Gastrocnemius medialis (tissue), 4 donors: ENCODE results near the gene ZNF506. TPM values are rescaled to one million over a fixed set of nuclear protein-coding genes. Genes with fewer than 3 reads are reported as not detected.
A peak's percentile ranks its signal among the peaks of the same experiment; 100 is the strongest.
"Not testable (repeated sequence)": the region's sequence is repeated elsewhere in the genome, so short reads cannot be mapped to it uniquely, and the experiment has no call there.

ENCODE experiments used
- ATAC-seq, 2 donors: fragments of 150-250 bp; one replicate each; pipeline ENCODE4 v1.9.1; 2016
- DNase-seq, 2 donors: peaks; one replicate each; pipeline ENCODE4 v3.0.0-alpha.2; 2019
- H3K27ac ChIP-seq, 4 donors: fragments of 200-600 bp; sonication (generic); 1 replicate in 1 of 4; 2 replicates in 3 of 4; pipeline ENCODE4 v1.5.1; 2016 to 2018; ENCODE audit warnings: mild to moderate bottlenecking in 2 of 4, moderate library complexity in 1 of 4
- H3K27me3 ChIP-seq, 3 donors: fragments of 200-600 bp; sonication (generic) in 2 of 3; 1 replicate in 1 of 3; 2 replicates in 2 of 3; pipeline versions ENCODE4 v1.5.1 to v1.6.0; 2016 to 2019; ENCODE audit warnings: mild to moderate bottlenecking in 1 of 3, moderate library complexity in 1 of 3
- H3K36me3 ChIP-seq, 2 donors: fragments of 200-600 bp; sonication (generic) in 1 of 2; one replicate each; pipeline ENCODE4 v1.5.1; 2017 to 2018
- H3K4me1 ChIP-seq, 2 donors: fragments of 200-600 bp; sonication (generic) in 1 of 2; one replicate each; pipeline ENCODE4 v1.5.1; 2016 to 2017; ENCODE audit warnings: mild to moderate bottlenecking in 2 of 2
- H3K4me3 ChIP-seq, 4 donors: fragments of 200-600 bp; sonication (generic) in 3 of 4; 1 replicate in 1 of 4; 2 replicates in 3 of 4; pipeline ENCODE4 v1.5.1; 2016 to 2019; ENCODE audit warnings: mild to moderate bottlenecking in 2 of 4
- H3K9me3 ChIP-seq, 3 donors: fragments of 200-600 bp; sonication (generic) in 2 of 3; 1 replicate in 1 of 3; 2 replicates in 2 of 3; pipeline ENCODE4 v1.5.1; 2016 to 2019
- CTCF ChIP-seq, 5 experiments: fragments of 450-650 bp in 3 of 5; fragments of 200-600 bp in 2 of 5; sonication (generic) in 2 of 5; IDR thresholded peaks in 4 of 5; conservative IDR thresholded peaks in 1 of 5; 1 replicate in 4 of 5; 2 replicates in 1 of 5; pipeline ENCODE4 v1.5.1; 2016 to 2019; ENCODE audit warnings: antibody characterized with exemption in 5 of 5, mild to moderate bottlenecking in 3 of 5, moderate library complexity in 3 of 5
- POLR2A ChIP-seq, 2 donors: fragments of 450-650 bp; IDR thresholded peaks; one replicate each; pipeline ENCODE4 v1.6.1; 2017; ENCODE audit warnings: antibody characterized with exemption in 2 of 2, mild to moderate bottlenecking in 2 of 2, moderate library complexity in 2 of 2
- in situ Hi-C, 4 donors: fragments of 200-750 bp; cut with MboI; loops; one replicate each; pipeline versions ENCODE4 v1.15.0 to v1.8.0; 2017; ENCODE audit warnings: low sequenced_read_pairs in 4 of 4
- intact Hi-C: fragments of 100-400 bp; cut with DNase I; formaldehyde crosslinking; loops from one replicate; pipeline ENCODE4 v1.15.1; 2023; ENCODE audit warnings: low total_unique reads
- total RNA-seq, 4 donors: library from RNA; depleted of rRNA; stranded (reverse); fragments of >200 nt; gene quantifications; one replicate each; pipeline versions ENCODE4 v1.1.0 to v1.2.3, GENCODE V29; 2016

The ZNF506 gene
- 10 to 100 TPM in 3 of 4 donors, 1 to 10 TPM in 1; 6.3 to 18.7 (median 14.9) TPM for total RNA-seq

DNA sequence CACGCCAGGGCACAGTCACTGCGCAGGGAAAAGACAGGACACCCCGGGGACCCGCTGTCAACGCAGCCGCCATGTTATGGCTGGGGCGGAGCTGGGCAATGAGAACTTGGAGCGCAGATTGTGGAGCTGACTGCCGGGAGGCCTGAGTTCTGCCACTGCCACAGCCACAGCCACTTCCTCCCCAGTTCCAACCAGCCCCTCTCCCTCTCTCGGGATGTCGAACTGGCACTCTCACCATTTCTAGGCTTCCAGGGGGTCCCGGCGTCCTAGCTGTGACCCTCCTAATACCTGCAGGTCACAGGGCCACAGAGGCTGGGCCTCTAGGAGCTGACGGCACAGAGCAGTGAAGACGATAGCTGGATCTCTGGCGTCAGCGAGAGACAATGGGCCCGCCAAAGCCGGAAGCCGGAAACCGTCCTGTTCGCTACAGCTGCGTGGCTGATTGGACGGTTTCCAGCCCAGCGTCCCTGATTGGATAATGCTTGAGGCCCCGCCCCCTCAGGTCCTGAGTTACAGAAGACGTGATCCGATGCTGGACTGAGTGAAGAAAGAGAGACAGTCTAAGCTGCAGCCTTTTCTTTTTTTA lies at the start of gene ZNF506:
Gene ZNF506, minus strand, starts transcription at position 385 of the 586 bp plus-strand sequence. Its CDS starts 147 bp downstream, at position 238.
- H3K9me3 ChIP-seq, result no peaks in the 10 kb centered on the region
- in situ Hi-C loops (no loop called here), intact Hi-C loops (loop anchor here (2.0 to 5.0 kb wide), 4 partner anchors 45 to 159 kb away; partner anchors contain the start of genes ATP13A1 and ZNF14)
- no peaks in the 10 kb centered on the region for H3K27me3 ChIP-seq
- H3K36me3 ChIP-seq, result no peaks in the 10 kb centered on the region
- DNase-seq (peak; percentile 98), ATAC-seq (peak; percentile 99)
- peaks cover 3 to 10% of the 10 kb centered on the region in 2 donors for H3K4me1 ChIP-seq
- H3K27ac ChIP-seq, result peak within 1 kb of the TSS; percentile 90 to 93 (median 92)
- TF ChIP-seq CTCF (IDR thresholded peaks at IDR 0.05 in 4 of 5, conservative IDR thresholded peaks at IDR 0.05 in 1 of 5), result no peak
- peak; percentile 66 to 83 for TF ChIP-seq POLR2A (IDR thresholded peaks at IDR 0.05)
- H3K4me3 ChIP-seq, result peak within 1 kb of the TSS; percentile 66 to 87 (median 77)

DNA sequence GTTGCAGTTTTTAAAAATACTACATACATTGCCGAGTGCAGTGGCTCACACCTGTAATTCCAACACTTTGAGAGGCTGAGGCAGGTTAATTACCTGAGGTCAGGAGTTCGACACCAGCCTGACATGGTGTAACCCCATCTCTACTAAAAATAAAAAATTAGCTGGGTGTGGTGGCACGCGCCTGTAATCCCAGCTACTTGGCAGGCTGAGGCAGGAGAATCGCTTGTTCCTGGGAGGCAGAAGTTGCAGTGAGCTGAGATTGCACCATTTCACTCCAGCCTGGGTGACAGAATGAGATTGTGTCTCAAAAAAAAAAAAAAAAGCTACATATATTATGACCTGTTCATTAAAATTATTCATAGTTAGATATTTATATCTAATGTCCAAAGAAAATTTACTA lies 48.5 kb upstream of the ZNF506 start:
- Histone ChIP-seq H3K4me1 (peaks cover 28 to 37% of the 10 kb centered on the region in 2 donors), H3K27ac (peak overlapping the region in 3 of 4 donors; percentile 17 to 44 (median 18))
- DNase-seq, result peak in 1 of 2 donors; percentile 58
- in situ Hi-C loops, H3K4me3 ChIP-seq, H3K9me3 ChIP-seq, H3K36me3 ChIP-seq, H3K27me3 ChIP-seq, intact Hi-C loops, ATAC-seq: not testable (repeated sequence)

DNA sequence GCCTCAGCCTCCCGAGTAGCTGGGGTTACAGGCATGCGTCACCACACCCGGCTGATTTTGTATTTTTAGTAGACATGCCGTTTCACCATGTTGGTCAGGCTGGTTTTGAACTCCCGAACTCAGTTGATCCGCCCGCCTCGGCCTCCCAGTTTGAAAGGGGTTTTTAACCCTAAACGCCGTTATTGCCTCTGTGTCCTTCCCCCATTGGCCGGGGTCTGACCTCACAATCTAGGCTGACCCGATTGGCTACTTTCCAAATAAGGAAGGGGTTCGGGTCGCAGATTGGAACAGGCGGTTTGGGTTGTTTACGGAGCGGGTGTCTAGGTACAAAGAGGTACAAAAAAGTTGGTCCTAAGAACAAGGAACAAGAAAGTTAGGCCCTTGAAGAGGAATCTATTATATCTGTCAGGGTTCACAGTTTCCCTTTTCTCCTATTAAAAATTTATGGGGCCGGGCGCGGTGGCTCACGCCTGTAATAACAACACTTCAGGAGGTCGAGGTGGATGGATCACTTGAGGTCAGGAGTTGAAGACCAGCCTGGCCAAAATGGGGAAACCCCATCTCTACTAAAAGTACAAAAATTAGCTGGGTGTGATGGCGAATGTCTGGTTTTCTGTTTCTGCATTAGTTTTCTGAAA lies 45.2 kb upstream of the ZNF506 start:
- Histone ChIP-seq H3K4me3 (peak overlapping the region; percentile 74 to 85 (median 80)), H3K9me3 (peaks cover 0 to 2% (median 0%) of the 10 kb centered on the region in 3 donors), H3K27me3 (no peaks in the 10 kb centered on the region), H3K36me3 (no peaks in the 10 kb centered on the region), H3K4me1 (peaks cover 28 to 32% of the 10 kb centered on the region in 2 donors), H3K27ac (peak overlapping the region; percentile 93 to 96 (median 94))
- intact Hi-C loops (loop anchor here (2.0 to 5.0 kb wide), 4 partner anchors 34 to 199 kb away; partner anchors contain the start of genes ZNF101, ZNF506 and ZNF93), in situ Hi-C loops (loop anchor here in 1 of 4 donors (5.0 kb wide), 1 partner anchor 49 kb away; no protein-coding TSS in a partner anchor)
- TF ChIP-seq CTCF (IDR thresholded peaks at IDR 0.05 in 4 of 5, conservative IDR thresholded peaks at IDR 0.05 in 1 of 5), result no peak
- TF ChIP-seq POLR2A (IDR thresholded peaks at IDR 0.05), result no peak
- DNase-seq (no peak), ATAC-seq (no peak)

DNA sequence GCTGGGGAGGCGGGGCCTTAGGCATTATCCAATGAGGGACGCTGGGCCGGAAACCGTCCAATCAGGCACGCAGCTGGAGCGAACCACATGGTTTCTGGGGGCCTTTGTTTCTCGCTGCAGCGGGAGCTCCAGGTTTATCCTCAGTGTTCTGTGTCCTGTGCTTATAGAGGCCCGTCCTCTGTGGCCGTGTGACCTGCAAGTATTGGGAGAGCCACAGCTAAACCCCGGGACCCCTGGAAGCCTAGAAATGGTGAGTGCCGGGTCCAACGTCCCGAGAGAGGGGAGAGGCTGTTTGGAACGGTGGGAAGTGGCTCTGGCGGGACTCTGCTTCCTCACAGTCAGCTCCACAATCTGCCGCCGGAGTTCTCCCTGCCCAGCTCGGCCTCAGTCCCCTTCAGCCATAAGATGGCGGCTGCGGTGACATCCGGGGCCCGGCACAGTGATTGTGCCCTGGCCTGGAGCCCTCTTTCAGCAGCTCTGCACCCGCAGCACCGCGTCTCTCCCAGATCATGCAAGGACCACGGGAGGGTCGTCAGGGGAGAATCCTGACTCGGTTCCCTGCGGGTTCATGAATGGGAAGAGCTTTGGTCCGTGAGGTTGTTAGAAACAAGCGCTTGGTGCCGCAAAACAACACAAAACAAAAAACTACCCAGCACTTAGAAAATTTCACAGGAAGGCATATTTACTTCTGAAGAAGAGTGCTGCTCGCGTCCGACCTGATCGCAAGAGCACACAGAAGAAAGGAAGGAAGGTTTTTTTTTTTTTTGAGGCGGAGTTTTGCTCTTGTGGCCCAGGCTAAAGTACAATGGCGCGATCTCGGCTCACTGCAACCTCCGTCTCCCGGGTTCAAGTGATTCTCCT lies 44.4 kb upstream of the ZNF506 start, which contains the start of gene ZNF253:
Gene ZNF253, plus strand, starts transcription at position 133 of the 861 bp plus-strand sequence. Its CDS starts 115 bp downstream, at position 248.
- Histone ChIP-seq H3K36me3 (no peaks in the 10 kb centered on the region), H3K4me3 (peak within 1 kb of the TSS; percentile 74 to 85 (median 80)), H3K27me3 (no peaks in the 10 kb centered on the region), H3K27ac (peak within 1 kb of the TSS; percentile 93 to 96 (median 94)), H3K4me1 (peaks cover 25 to 28% of the 10 kb centered on the region in 2 donors), H3K9me3 (peaks cover 0 to 2% (median 0%) of the 10 kb centered on the region in 3 donors)
- intact Hi-C loops (loop anchor here (2.0 to 5.0 kb wide), 4 partner anchors 35 to 199 kb away; partner anchors contain the start of genes ZNF101, ZNF506 and ZNF93), in situ Hi-C loops (loop anchor here in 1 of 4 donors (5.0 kb wide), 1 partner anchor 49 kb away; no protein-coding TSS in a partner anchor)
- no peak for TF ChIP-seq CTCF (IDR thresholded peaks at IDR 0.05 in 4 of 5, conservative IDR thresholded peaks at IDR 0.05 in 1 of 5)
- TF ChIP-seq POLR2A (IDR thresholded peaks at IDR 0.05), result peak; percentile 82 to 97
- DNase-seq (peak; percentile 95 to 97), ATAC-seq (peak; percentile 98 to 99)
